GM21737 (cell line): ENCODE results near the gene UBE2G2.

ENCODE experiments used
- ATAC-seq: cut with Tn5 transposase; IDR thresholded peaks from one replicate; pipeline ENCODE4 v1.9.1; 2021; ENCODE audit warnings: mild to moderate bottlenecking, moderate library complexity; ENCODE audit not compliant: unreplicated experiment

Gene UBE2G2, protein sequence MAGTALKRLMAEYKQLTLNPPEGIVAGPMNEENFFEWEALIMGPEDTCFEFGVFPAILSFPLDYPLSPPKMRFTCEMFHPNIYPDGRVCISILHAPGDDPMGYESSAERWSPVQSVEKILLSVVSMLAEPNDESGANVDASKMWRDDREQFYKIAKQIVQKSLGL

DNA sequence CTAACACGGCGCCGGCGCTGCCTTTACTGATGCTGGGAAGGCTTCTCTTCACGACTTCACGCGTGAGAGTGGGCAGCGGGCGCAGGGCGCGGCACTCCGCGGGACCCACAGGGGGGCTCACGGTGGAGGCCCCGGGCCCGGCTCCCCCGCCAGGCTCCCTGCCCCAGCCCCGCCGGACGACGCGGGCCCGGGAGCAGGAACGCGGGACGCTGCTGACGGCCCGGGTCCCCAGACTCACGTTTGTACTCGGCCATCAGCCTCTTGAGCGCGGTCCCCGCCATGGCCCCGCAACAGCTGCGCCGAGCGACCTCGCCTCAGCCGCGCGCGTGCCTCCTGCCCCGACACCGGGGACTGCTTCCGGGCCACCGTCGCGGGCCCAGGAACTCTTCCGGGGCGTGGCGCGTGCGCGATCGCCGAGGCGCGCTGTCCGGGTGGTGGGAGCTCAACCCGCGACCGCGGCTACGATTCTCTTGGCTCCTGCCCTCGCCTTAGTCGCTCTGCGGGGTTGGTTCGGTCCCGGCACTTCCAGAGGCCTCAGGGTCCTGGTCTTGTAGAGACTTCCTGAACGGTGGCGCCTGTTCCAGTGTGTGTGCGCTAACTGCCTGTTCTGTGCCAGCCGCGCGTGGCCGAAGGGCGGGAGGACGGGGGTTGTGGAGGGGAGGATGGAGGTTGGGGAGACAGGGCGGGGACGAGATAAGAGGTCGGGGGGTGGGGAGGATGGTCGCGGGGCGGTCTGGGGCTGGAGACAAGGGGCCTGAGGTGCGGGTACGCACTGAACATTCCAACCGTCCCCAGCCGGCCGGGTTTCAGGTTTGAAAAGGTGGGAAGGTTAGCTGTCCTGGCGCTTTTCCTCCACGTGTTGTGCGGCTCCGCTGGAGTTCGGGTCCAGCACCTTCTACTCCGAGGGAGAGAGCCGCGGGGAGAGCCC is at the start of gene UBE2G2:
Gene UBE2G2 (minus strand): TSS at position 353 of the 928 bp plus-strand sequence. CDS start 72 bp downstream, at position 281.
- ATAC-seq = peak; percentile 78

DNA sequence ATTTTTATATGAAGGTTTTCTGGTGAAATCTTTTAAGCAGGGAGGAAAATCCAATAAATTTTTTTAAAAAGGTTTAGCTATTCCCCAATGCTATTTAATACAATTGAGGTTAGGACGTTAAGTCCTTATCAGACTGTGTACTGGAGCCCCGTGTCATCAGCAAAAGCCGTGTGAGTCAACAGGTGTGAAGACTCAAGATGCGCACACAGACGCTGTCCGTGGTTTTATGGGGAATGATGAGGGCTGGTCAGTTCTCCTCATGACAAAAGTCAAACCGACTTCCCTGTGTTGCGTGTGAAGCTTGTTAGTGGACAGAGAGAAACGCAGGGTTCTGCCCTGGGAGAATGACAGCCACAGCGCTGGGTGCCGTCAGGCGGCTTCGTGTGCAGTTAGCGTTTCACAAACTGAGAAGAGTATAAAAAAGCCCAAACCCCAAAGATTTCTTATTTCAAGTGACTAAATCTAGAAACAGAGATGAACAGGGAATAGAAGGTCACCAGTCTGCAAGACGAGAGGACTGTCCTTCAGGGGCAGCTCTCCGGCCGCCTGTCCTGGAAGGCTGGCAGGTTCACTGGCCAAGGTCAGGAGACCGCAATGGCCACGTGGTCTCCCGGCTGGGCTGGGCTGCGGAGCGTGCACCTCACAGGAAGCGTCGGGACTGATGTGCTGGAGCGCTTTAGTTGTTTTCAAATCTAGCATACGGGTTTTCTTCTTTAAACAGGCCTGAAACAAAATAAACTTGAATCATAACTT is 49.5 kb upstream of the UBE2G2 start:
- no peak for ATAC-seq

DNA sequence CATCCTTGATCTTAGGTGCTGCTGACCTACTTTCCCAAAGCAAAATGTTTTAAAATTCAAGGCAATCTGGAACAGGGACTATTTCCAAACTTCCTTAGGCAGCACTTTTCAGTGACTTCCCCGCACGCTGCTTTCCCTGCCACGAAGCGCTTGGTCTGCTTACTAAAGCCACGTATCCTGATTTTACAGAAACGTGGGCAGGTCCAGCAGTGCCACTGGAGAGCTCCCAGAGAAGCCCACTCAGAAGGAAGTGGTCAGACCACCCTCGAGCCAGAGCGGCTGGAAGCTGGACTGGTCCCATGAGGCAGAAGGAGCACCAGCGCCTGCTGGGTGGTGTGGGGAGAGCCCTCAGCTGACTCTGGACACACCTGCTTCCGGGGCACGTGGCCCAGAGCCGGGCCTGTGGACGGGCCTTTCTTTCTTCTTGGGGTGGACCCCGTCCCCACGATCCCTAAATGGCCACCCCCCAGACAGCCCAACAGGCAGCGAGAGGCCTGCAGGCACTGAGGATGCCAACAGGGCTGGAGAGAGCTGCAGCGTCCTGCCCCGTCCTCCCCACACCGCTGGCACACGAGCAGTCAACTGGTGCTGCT is 48.7 kb upstream of the UBE2G2 start:
- ATAC-seq = no peak

DNA sequence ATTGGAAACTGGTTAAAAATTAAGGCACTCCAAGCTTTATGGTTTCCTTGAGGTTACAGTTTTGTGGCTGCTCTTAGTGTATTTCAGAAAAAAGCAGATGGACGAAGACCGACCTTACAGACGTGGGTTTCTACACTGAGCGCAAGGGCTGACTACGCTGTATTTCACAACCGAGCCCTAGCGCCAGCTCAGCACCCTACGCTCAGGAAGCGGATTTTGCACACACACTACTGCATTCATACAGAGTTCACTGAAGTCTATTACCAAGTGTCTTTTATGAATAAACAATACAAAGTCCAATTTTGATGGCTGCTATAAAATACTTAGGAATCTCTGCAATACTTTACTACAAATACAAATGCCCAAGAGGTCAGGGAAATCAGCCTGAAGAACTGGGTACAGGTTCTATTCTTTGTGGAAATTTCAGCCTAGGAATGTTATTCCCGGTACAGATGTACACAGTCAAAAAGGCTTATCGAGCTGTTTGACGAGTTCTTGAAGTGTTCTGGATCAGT is 48.1 kb upstream of the UBE2G2 start:
- ATAC-seq = no peak

DNA sequence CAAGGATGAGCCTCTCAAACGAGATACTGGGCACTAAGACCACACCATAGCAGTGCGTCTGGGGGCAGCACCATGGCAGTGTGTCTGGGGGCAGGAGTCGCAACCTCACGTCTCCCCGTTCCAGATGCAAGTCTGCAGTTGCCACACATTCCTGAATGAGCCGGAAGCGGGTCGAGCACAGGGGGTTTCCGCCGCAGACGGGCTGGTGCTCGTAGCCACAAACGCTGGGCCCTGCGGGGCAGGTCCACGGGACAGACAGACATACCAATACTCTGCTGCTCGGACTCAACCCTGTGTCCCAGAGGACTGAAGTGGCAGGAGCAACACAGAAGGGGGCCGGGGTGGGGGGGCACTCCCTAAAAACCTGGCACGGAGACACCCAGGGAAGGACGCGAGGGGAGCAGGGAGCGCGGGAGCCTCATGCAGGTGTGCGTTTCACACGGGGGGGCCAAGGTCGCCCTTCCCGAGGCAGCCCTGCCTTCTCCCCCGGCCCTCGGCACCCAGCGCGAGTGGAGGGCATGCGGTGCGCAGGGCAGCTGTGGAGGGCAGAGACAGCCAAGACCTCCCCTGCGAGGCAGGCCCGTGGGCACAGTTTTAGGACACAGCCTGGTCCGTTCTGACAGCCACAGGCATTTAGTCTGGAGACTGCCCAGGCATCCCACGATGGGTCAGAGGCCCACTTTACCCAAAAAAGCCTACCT is 47.4 kb upstream of the UBE2G2 start:
- ATAC-seq = no peak

DNA sequence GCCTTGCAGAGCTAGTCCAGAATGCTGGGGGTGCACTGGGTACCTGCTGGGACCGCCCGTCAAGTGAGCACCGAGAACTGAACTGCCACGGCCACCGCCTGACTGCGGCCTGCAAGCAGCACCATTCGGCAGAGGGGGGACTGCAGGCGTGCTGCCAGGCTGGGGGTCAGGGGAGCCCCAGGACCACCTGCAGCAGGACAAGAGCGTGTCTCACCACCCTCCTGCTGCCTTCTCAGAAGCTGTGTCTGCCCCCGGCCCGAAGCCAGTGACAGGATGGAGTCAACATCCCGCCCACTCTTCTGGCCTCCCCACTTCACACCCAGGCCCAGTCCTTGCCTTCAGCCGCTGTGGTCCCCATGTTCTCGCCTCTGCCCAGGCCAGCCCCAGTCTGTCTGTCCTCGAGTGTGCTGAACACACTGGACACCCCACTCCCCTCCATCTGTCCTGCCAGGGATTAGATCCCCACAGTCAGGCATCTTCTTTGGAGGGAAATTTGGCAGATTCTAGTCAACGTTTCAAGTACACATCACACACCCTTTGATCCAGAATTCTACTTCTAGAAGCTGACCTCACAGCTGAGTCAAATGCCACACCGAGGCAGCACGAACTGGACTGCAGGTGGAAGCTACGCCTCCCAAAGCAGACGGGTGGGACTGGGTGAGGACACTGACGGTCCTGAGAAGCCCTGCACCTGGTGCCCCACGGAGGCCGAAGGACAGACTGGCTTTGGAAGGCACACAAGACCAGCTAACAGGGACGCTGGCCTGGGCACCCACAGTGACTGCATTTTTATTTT is 45.8 kb upstream of the UBE2G2 start:
- no peak for ATAC-seq

DNA sequence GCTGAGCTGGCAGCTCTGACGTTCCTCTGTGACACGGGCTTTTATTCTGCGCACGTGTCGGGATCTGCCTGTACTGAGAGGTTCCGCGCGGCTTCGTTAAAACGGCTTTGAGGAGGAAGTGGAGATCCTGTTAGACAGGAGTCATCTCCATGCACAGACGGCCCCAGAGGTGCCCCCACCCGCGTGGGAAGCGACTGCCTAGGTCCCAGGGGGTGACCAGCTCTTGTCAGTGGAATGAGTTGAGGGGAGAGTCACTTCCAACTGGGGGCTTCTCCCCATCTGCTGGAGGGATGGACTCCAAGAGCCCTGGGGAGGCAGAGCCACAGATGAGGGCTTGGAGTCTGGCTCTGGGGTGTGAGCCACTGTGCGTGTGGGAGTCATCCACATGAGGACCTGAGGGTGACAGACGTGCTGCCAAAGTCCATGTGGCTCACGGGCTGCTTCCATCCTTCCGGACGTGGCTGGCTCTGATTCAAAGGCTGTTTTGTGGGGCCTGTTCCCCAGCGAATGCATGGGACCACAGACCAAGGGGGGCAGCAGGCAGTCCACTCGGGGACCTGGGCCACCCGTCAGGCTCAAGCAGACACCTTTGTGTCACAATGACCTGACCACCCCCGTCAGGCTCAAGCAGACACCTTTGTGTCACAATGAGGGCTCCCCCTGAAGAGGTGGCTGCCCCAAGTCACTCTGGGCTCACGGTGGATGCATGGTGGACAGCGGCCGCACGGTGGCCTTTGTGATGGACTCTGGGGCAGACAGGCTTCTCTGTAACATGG is 45.1 kb upstream of the UBE2G2 start:
- ATAC-seq = no peak

DNA sequence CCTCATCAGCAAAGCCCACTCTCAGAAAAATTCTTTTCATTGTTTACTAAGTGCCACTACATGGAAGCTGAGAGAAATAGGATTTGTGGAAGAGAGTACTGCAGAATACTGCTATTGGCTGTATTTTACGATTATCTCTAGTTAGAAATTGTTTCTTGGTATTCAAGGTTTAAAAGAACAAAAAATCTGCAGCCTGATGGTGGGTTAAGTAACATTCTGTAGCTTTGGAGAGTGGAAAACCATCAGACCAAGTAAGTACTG is 44.5 kb upstream of the UBE2G2 start:
- no peak for ATAC-seq

DNA sequence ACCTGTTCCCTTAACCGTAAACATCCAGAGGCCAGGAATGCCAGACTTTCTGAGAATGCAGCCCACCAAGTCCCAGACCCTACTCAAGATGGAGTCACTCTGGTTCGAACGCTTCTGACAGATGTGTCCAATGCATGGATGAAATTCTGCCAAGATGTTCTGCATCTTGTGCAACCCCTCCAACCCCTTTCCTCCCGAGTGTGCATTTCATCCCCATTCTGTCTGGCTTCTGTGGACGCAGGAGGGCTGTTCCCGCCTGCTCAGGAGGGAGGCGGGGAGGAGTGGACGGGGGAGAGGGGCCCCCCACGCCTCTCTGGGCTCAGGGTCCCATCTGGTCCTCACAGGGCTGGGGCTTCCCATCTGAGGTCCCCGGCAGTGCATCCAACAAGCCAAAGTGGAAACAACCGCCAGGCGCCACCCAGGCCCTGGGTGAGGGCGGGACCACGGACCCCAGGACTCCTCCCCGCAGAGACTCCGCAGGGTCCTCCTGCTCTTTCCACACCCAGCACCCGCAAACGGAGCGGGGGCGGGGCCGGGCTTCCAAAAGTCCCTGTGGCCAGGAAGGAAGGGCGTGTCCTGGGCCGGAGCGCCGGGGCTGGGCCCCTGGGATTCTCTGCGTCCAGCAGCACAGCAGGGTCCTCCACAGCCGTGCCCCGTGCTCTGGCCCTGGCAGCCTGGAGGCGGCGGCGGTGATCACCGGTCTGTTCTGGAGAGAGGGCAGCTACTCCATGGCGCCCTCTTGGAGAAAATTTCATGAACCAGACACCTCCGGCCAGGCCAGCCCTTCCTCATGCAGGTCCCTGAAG is 44.0 kb upstream of the UBE2G2 start:
- ATAC-seq = no peak

DNA sequence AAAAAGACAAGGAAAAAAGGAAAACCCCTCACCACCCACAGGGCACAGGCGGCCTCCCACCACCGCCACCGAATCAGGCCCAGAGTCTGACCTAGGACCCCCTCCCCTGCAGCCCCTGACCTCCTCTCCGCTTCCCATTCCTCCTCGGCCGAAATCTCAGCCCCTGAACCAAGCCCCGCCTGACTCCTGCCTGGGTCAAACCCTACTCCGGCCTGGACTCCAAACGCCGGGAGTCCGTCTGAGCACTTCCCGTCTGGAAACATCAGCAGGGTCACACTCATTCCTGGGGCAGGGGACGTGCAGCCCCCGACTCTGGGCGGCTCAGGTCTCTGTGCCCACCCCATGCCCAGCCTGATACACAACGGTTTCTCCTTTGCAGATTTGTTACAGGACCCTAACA is 42.6 kb upstream of the UBE2G2 start:
- no peak for ATAC-seq

DNA sequence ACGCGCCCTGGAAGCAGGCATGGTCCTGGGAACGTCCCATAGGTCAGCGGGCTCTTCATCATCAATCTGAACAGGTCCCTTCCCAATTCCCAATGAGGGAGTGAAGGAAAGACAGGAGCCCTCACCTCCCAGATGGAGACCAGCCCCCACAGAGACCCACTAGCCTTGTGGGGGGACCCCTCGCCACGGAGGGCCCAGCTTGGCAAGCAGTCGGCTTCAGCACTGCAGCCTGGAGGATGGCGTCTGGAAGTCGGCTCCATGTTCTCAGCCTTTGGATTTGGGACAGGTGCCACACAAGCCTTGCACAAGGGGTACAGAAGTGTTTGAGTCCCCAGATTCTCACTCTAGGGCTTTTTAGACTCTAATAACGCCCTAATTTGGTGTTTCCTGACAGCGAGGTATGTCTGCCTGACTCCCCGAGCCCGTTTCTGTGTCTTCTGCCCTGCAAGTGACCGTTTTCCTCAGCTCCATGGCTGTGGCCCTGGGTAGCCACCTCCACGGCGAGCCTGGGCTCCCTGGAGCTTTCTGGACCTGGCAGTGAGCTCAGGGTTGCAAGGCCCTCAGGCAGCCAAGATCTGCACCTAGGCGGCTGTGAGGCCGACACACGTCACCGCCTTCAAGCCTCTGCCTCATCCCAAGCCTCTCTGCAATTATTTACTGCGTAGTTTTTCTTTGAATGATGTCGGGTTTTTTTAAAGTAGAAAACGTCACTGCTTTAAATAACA is 41.3 kb upstream of the UBE2G2 start:
- ATAC-seq = no peak

DNA sequence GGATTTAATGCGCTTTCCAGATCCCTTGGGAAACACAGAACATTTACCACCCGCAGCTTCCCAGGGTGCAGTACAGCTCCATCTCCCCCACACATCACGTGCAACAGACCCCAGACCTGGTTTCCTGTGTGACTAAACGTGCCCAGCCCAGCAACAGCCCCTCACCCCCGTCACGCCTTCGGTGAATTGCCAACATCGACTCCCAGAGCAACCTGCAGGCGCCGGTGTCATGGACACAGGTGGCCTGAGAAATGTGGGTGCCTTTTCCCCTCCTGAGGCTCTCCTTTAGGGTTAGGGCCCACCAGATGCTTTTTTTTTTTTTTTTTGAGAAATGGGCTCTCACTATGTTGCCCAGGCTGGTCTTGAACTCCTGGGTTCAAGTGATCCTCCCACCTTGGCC is 40.5 kb upstream of the UBE2G2 start:
- no peak for ATAC-seq

DNA sequence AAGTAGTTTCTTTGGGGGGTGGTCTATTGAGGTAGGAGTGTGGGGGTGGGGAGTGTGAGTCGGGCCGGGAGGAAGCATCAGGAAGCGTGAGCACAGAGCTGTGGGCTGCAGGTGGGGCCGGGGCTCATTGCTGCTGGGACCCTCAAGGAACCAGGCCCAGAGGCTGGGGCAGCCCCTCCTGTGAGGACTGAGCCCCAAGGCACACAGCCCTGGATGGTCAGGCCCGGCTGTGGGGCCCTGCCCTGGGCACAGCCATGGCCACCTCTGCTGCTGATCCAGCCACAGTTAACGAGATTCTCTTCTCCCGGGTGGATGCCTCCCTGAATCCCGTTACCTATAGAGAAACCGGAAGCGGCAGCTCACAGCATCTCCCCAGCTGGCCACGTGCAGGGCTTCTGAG is 39.2 kb upstream of the UBE2G2 start:
- no peak for ATAC-seq

DNA sequence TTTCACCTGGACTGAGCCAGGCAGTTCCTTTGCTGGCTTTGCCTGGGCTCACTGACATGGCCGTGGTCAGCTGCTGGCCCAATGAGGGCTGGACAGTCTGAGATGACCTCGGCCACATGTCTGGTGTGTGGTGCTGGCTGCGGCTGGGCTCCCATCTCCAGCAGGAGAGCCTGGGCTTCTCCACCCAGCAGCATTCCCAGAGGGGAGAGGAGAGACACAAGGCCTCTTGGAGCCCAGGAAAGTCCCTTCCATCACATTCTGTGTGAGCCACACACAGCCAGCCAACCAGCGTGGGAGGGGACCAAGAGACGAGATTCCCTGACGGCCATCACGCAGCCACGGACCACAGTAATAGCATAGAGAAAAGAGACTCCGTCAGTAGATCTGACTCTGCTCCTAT is 37.3 kb upstream of the UBE2G2 start:
- ATAC-seq = no peak

DNA sequence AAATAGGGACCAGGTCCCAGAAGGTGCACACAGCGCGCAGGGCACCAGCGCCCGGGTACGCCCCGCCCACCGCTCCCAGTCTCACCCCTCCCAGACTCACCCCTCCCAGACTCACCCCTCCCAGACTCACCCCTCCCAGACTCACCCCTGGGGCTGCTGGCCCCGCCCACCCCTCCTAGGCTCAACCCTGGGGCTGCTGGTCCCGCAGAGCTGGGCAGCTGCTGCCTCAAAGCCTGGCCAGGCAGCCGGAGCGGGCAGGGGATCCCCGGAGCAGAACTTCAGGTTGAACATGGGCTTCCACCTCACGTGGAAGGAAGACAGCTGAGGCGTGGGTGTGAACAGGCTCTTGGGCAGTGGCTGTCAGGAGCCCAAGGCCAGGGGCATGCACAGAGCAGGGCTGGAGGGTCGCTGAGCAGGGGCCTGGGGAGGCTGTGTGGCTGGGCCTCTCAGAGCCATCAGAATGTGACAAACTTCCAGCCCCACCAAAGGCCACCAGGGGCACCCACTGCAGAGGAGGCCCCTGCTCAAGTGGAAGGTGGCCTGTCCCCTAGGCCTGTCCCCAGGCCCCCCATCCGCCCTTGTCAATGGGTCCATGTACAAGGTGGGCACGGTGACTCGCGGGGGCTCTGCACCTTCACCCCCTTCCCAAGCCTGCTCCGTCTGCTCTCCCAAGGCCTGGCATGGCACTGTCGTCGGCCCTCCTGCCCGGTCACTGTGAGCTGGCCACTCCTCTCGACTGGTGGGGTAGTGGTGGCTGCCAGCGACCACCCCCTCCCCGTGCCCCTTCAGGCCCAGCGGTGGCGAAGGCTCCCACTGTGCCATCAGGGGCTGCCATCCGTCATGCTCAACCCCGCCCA is 36.6 kb upstream of the UBE2G2 start:
- ATAC-seq = no peak

DNA sequence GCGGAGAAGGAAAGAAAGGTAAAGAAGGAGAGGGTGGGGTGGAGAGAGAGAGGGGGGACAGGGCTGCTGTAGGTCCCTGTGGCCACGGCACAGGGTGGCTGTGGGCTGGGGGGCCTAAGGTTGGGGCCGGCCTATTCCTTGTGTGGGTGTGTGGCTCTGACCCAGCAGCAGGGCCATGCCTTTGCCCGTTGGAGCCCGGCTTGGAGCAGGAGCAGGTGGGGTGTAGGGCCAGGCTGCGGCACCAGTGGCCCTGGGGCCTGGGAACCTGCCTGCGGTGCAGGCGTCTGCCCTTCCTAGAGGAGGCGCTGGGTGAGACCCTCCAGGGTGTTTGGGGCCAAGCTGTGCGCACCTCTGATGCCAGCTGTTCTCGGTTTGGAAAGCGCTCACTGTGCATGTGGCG is 35.9 kb upstream of the UBE2G2 start:
- ATAC-seq = no peak
